ENCODE data around the gene ZNF358.

GRCh38 chr19:7471696-7472615, 43.9 kb upstream of the ZNF358 start:
- TF ChIP-seq CTCF (IDR thresholded peaks at IDR 0.05) (no peak), POLR2A (IDR thresholded peaks at IDR 0.05) (no peak)
